WTC11 (cell line): ENCODE data around the gene LNX2.

Experiments used
- ARID4B ChIP-seq: sonication (generic); formaldehyde crosslinking; IDR thresholded peaks from 2 replicates; pipeline ENCODE4 v1.8.0; 2023; ENCODE audit warnings: missing genetic modification reagents, mild to moderate bottlenecking, borderline replicate concordance
- CREB1 ChIP-seq: sonication (generic); formaldehyde crosslinking; IDR thresholded peaks from 2 replicates; pipeline ENCODE4 v1.8.0; 2023; ENCODE audit warnings: mild to moderate bottlenecking, missing genetic modification reagents
- ELF4 ChIP-seq: sonication (generic); formaldehyde crosslinking; IDR thresholded peaks from 2 replicates; pipeline ENCODE4 v1.8.1; 2022; ENCODE audit warnings: low read depth, mild to moderate bottlenecking, moderate library complexity, missing genetic modification reagents
- FOXJ3 ChIP-seq: sonication (generic); formaldehyde crosslinking; IDR thresholded peaks from 2 replicates; pipeline ENCODE4 v1.9.0; 2021; ENCODE audit warnings: missing genetic modification reagents, mild to moderate bottlenecking, borderline replicate concordance
- HMGXB4 ChIP-seq: sonication (generic); formaldehyde crosslinking; IDR thresholded peaks from 2 replicates; pipeline ENCODE4 v1.8.1; 2023; ENCODE audit warnings: mild to moderate bottlenecking, moderate library complexity, missing genetic modification reagents
- NFE2L1 ChIP-seq: sonication (generic); formaldehyde crosslinking; IDR thresholded peaks from 2 replicates; pipeline ENCODE4 v1.8.1; 2023; ENCODE audit warnings: missing genetic modification reagents
- TCF7 ChIP-seq: sonication (generic); formaldehyde crosslinking; IDR thresholded peaks from 2 replicates; pipeline ENCODE4 v1.8.0; 2022; ENCODE audit warnings: mild to moderate bottlenecking, low read depth, missing genetic modification reagents, moderate library complexity
- TEAD4 ChIP-seq: sonication (generic); formaldehyde crosslinking; IDR thresholded peaks from 2 replicates; pipeline ENCODE4 v1.8.0; 2022; ENCODE audit warnings: mild to moderate bottlenecking, missing genetic modification reagents
- ZNF121 ChIP-seq: sonication (generic); formaldehyde crosslinking; IDR thresholded peaks from 2 replicates; pipeline ENCODE4 v1.8.0; 2023; ENCODE audit warnings: missing genetic modification reagents
- ZNF232 ChIP-seq: sonication (generic); formaldehyde crosslinking; IDR thresholded peaks from 2 replicates; pipeline ENCODE4 v1.8.0; 2022; ENCODE audit warnings: mild to moderate bottlenecking, missing genetic modification reagents
- ZNF416 ChIP-seq: fragments of 250-450 bp; sonication (Bioruptor Pico); IDR thresholded peaks from 2 replicates; pipeline ENCODE4 v1.9.0; 2021; ENCODE audit warnings: mild to moderate bottlenecking, inconsistent platforms
- TF ChIP-seq, protein P1 (sequence below): fragments of 200-600 bp; IDR thresholded peaks from 2 replicates; pipeline ENCODE4 v1.8.0; 2022; ENCODE audit warnings: antibody characterized with exemption
- TF ChIP-seq, protein P2 (sequence below): fragments of 250-450 bp; sonication (Bioruptor Pico); IDR thresholded peaks from 2 replicates; pipeline ENCODE4 v1.9.0; 2021; ENCODE audit warnings: moderate library complexity, mild to moderate bottlenecking, inconsistent platforms, borderline replicate concordance
- TF ChIP-seq, protein P3 (sequence below): sonication (generic); formaldehyde crosslinking; IDR thresholded peaks from 2 replicates; pipeline ENCODE4 v1.8.1; 2023; ENCODE audit warnings: mild to moderate bottlenecking, missing genetic modification reagents

DNA sequence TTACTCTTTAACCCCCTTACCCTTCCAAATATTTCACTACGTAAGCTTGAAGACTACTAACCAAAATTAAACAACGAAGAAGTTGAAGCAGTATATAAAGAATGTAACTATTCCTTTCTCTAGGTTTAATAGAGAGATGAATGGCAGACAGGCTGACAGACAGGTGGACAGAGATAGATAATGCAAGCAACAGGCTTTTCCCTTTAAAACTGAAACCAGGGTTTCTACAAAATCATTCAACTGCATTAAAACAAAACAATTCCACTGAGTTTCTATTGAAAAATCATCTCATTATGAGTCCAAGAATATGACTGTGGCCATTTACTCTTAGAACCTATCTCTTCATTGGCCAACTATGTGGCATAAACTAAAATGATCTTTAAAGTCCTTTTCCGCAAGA is 15.2 kb downstream of the LNX2 start:
- TF ChIP-seq HMGXB4 (CRISPR knock-in tag) (no peak), ARID4B (CRISPR knock-in tag) (no peak), CREB1 (no peak), ZNF121 (CRISPR knock-in tag) (no peak), TCF7 (no peak), FOXJ3 (CRISPR knock-in tag) (no peak), ZNF416 (CRISPR knock-in tag) (no peak), NFE2L1 (CRISPR knock-in tag) (no peak), TEAD4 (CRISPR knock-in tag) (no peak), ZNF232 (CRISPR knock-in tag) (no peak), ELF4 (CRISPR knock-in tag) (no peak)
- TF ChIP-seq, protein P1, sequence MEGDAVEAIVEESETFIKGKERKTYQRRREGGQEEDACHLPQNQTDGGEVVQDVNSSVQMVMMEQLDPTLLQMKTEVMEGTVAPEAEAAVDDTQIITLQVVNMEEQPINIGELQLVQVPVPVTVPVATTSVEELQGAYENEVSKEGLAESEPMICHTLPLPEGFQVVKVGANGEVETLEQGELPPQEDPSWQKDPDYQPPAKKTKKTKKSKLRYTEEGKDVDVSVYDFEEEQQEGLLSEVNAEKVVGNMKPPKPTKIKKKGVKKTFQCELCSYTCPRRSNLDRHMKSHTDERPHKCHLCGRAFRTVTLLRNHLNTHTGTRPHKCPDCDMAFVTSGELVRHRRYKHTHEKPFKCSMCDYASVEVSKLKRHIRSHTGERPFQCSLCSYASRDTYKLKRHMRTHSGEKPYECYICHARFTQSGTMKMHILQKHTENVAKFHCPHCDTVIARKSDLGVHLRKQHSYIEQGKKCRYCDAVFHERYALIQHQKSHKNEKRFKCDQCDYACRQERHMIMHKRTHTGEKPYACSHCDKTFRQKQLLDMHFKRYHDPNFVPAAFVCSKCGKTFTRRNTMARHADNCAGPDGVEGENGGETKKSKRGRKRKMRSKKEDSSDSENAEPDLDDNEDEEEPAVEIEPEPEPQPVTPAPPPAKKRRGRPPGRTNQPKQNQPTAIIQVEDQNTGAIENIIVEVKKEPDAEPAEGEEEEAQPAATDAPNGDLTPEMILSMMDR, result no peak
- TF ChIP-seq, protein P2, sequence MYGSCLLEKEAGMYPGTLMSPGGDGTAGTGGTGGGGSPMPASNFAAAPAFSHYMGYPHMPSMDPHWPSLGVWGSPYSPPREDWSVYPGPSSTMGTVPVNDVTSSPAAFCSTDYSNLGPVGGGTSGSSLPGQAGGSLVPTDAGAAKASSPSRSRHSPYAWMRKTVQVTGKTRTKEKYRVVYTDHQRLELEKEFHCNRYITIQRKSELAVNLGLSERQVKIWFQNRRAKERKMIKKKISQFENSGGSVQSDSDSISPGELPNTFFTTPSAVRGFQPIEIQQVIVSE (CRISPR knock-in tag), result no peak
- TF ChIP-seq, protein P3, sequence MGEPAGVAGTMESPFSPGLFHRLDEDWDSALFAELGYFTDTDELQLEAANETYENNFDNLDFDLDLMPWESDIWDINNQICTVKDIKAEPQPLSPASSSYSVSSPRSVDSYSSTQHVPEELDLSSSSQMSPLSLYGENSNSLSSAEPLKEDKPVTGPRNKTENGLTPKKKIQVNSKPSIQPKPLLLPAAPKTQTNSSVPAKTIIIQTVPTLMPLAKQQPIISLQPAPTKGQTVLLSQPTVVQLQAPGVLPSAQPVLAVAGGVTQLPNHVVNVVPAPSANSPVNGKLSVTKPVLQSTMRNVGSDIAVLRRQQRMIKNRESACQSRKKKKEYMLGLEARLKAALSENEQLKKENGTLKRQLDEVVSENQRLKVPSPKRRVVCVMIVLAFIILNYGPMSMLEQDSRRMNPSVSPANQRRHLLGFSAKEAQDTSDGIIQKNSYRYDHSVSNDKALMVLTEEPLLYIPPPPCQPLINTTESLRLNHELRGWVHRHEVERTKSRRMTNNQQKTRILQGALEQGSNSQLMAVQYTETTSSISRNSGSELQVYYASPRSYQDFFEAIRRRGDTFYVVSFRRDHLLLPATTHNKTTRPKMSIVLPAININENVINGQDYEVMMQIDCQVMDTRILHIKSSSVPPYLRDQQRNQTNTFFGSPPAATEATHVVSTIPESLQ (CRISPR knock-in tag), result no peak
